Measurements from ENCODE around the gene RAC3. TPM values are rescaled to one million over a fixed set of nuclear protein-coding genes. Genes with fewer than 3 reads are reported as not detected.

RAC3 gene
- total and polyA plus RNA-seq, 2 of the 8 experiments (the other 6 are each of a cell fraction or from before 2014, with no cell fraction given) = 177 to 299 TPM

DNA sequence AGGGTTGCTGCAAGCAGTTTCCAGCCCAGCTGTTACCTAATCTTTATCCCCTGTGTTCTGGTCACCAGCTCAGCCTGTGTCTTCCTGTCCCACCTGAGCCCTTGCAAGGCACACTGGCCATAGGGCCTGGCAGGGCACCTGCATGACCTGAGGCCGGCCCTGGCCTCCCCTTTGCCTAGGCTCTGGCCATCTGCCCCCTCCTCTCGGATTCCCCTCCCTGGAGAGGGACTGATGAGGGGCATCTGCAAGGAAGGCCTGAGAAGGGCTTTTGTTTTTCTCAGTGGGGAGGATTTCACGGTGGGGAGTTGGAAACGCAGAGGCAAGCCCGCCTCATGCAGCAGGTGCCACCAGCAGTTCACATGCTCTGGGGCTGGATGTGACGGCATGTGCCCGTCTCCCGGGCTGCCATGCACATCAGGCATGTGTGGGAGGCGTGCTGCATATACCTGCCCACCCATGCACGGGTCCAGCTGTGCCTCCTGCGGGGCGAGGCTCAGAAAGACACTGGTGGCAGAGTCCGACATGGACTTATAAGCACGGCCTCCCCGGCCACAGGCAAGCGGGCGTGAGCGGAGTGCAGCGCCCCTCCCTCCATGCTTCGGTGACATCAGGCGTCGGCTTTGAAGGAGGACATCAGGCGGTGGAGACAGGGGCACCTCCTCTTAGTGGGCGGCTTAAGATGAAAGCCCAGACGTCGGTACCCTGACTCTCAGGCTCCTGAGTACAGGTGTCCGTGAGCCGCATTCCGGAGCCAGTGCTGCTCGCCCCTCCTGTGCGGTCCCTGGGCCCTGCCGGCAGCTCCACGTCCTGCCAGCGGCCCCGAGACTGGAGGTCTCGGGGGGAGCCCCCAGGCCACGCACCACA, 37.5 kb upstream of the RAC3 start:
- Histone ChIP-seq H3K23ac (ENCODE audit: insufficient read length) (no peak overlapping the region), H3K9ac (replicated peaks in 1 of 4; ENCODE audit: extremely low read depth in 1 of 4, low read depth in 3 of 4, low read length in 3 of 4) (no peak overlapping the region), H2AFZ (ENCODE audit: low read length) (no peak overlapping the region), H3K56ac (replicated peaks; ENCODE audit: insufficient read length, low read depth, low read length) (no peak overlapping the region), H3K14ac (ENCODE audit: insufficient read length) (no peak overlapping the region), H2BK20ac (ENCODE audit: low read length) (no peak overlapping the region), H3K27ac (ENCODE audit: low read depth, low read length) (no peak overlapping the region), H3K79me1 (ENCODE audit: low read depth, low read length) (peaks cover 7% of the 10 kb centered on the region), H4K8ac (ENCODE audit: extremely low read depth, insufficient read depth, low read length) (no peak overlapping the region; the same call in none of the 2 replicates), H3K36me3 (ENCODE audit: control insufficient read depth in 2 of 4, insufficient read depth in 4 of 4, low read length in 3 of 4) (no peaks in the 10 kb centered on the region), H3K4me2 (ENCODE audit: insufficient read depth in 1 of 2, low read depth in 2 of 2, low read length in 2 of 2) (no peak overlapping the region), H2AK5ac (ENCODE audit: low read depth, low read length) (0 out of 2 replicates have a peak overlapping the region, but pooled peaks have one; percentile 39), H2BK15ac (ENCODE audit: low read length) (0 out of 2 replicates have a peak overlapping the region, but pooled peaks have one; percentile 29), H3K4me1 (replicated peaks in 1 of 4; ENCODE audit: control insufficient read depth in 3 of 4, insufficient read depth in 4 of 4, low read length in 3 of 4) (peaks cover 0 to 31% (median 27%) of the 10 kb centered on the region in 4 experiments; a peak in 6 of 7 replicates), H4K5ac (ENCODE audit: insufficient read length, low read depth, low read length) (no peak overlapping the region), H3K18ac (ENCODE audit: extremely low read depth, low read length) (no peak overlapping the region), H4K20me1 (replicated peaks in 1 of 2; ENCODE audit: control insufficient read depth in 1 of 2, insufficient read depth in 2 of 2, low read length in 2 of 2) (peaks cover 3 to 14% of the 10 kb centered on the region in 2 experiments), H4K91ac (replicated peaks; ENCODE audit: insufficient read length, low read length) (peak overlapping the region; percentile 30), H3K79me2 (ENCODE audit: control insufficient read depth in 1 of 2, insufficient read depth in 2 of 2, low read length in 2 of 2) (peaks cover 0 to 3% of the 10 kb centered on the region in 2 experiments; a peak in 1 of 4 replicates), H2BK12ac (ENCODE audit: low read depth, low read length) (0 out of 2 replicates have a peak overlapping the region, but pooled peaks have one; percentile 3), H3K23me2 (ENCODE audit: low read depth, low read length) (no peaks in the 10 kb centered on the region), H3K27me3 (replicated peaks in 1 of 4; ENCODE audit: control insufficient read depth in 3 of 4, extremely low read depth in 1 of 4, insufficient read depth in 3 of 4, low read length in 3 of 4) (no peaks in the 10 kb centered on the region), H3K4ac (replicated peaks; ENCODE audit: insufficient read length, low read depth, low read length) (no peak overlapping the region), H3K4me3 (ENCODE audit: extremely low read depth in 1 of 4, insufficient read depth in 2 of 4, low read depth in 3 of 4, low read length in 4 of 4) (no peak overlapping the region), H3K9me3 (ENCODE audit: insufficient read depth in 2 of 2, low read depth in 1 of 2, low read length in 1 of 2) (no peaks in the 10 kb centered on the region), H2BK5ac (ENCODE audit: low read depth, low read length) (peak overlapping the region; percentile 66; the same call in 1 of the 2 replicates), H2BK120ac (replicated peaks; ENCODE audit: low read depth, low read length) (peak overlapping the region; percentile 43)
- DNase-seq (ENCODE audit: low read depth in 1 of 2, low spot score in 2 of 2) = peak in 1 of 2 experiments; percentile 49
- ChIA-PET CTCF (ENCODE audit: partially characterized antibody) (interaction anchor here (1.0 to 2.3 kb wide), 3 partner anchors 26 to 125 kb away, joined by 3 to 6 read pairs (median 4); no protein-coding TSS in a partner anchor), POLR2A (ENCODE audit: partially characterized antibody) (interaction anchor here (1.0 to 1.5 kb wide), 4 partner anchors 8 to 19 kb away, joined by 3 read pairs; no protein-coding TSS in a partner anchor)
- FAIRE-seq = no peak
- WGBS, 2 experiments (ENCODE audit: extremely low coverage in 1 of 2, insufficient coverage in 1 of 2, insufficient read length in 1 of 2, insufficient replicate concordance in 2 of 2, low coverage in 1 of 2, low lambda C conversion rate in 2 of 2, missing lambda C conversion rate in 1 of 2) = 88% methylated on average over 37 of the region's 37 CpGs; no CpG with 5 or more reads in 1 of the 2 experiments
- no peak for TF ChIP-seq ZNF274 (IDR thresholded peaks at IDR 0.05; ENCODE audit: borderline replicate concordance, extremely low read depth, low read length)
- TF ChIP-seq, protein P1, sequence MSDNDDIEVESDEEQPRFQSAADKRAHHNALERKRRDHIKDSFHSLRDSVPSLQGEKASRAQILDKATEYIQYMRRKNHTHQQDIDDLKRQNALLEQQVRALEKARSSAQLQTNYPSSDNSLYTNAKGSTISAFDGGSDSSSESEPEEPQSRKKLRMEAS (IDR thresholded peaks at IDR 0.05) = no peak
- no peak for TF ChIP-seq SIRT6 (IDR thresholded peaks at IDR 0.05; ENCODE audit: low read length)
- TF ChIP-seq EP300 (IDR thresholded peaks at IDR 0.05; ENCODE audit: borderline replicate concordance in 1 of 2, low read depth in 2 of 2, low read length in 2 of 2) = no peak
- TF ChIP-seq GABPA (IDR thresholded peaks at IDR 0.05; ENCODE audit: borderline replicate concordance, insufficient read depth, low read length) = no peak
- no peak for TF ChIP-seq KDM4A (IDR thresholded peaks at IDR 0.05; ENCODE audit: low read depth, low read length, severe bottlenecking)
- no peak for TF ChIP-seq NRF1 (IDR thresholded peaks at IDR 0.05; ENCODE audit: low read depth, low read length)
- no peak for TF ChIP-seq MAFK (IDR thresholded peaks at IDR 0.05; ENCODE audit: low read depth, low read length)
- no peak for TF ChIP-seq SIX5 (IDR thresholded peaks at IDR 0.05; ENCODE audit: low read depth, low read length)
- no peak for TF ChIP-seq SP1 (IDR thresholded peaks at IDR 0.05; ENCODE audit: low read depth, low read length)
- TF ChIP-seq SUZ12 (IDR thresholded peaks at IDR 0.05; ENCODE audit: low read length) = no peak

Measured in H1 (cell line).